Right lobe of liver (tissue), 6 donors: ENCODE measurements around the gene THSD7A. TPM values are rescaled to one million over a fixed set of nuclear protein-coding genes. Genes with fewer than 3 reads are reported as not detected.

ENCODE experiments used
- ATAC-seq, 4 donors: fragments of 200-7000 bp; cut with Tn5 transposase; one replicate each; pipeline ENCODE4 v1.9.1; 2020; ENCODE audit warnings: mild to moderate bottlenecking in 4 of 4, moderate library complexity in 4 of 4
- DNase-seq, 3 donors: peaks; one replicate each; pipeline ENCODE4 v3.0.0-alpha.2; 2020
- H3K27ac ChIP-seq, 3 donors: fragments of 200-600 bp; one replicate each; pipeline ENCODE4 v1.8.0; 2022
- H3K27me3 ChIP-seq, 2 donors: fragments of 200-600 bp; one replicate each; pipeline ENCODE4 v1.8.0; 2022
- H3K36me3 ChIP-seq, 4 donors: fragments of 200-600 bp; sonication (generic) in 1 of 4; one replicate each; pipeline versions ENCODE4 v1.5.1 to v1.8.0; 2017 to 2022; ENCODE audit warnings: control low read depth in 1 of 4
- H3K4me1 ChIP-seq, 4 donors: fragments of 200-600 bp; sonication (generic) in 1 of 4; one replicate each; pipeline versions ENCODE4 v1.5.1 to v1.8.0; 2017 to 2022; ENCODE audit warnings: control low read depth in 1 of 4
- H3K4me3 ChIP-seq, 3 donors: fragments of 200-600 bp; one replicate each; pipeline ENCODE4 v1.8.0; 2022
- H3K9me3 ChIP-seq, 4 donors: fragments of 200-600 bp; sonication (generic) in 1 of 4; one replicate each; pipeline versions ENCODE4 v1.5.1 to v1.8.0; 2017 to 2022; ENCODE audit warnings: control low read depth in 1 of 4
- POLR2A ChIP-seq: fragments of 450-650 bp; IDR thresholded peaks from one replicate; pipeline ENCODE4 v1.6.1; 2017; ENCODE audit warnings: antibody characterized with exemption, mild to moderate bottlenecking
- WGBS: methylation state at CpG from one replicate; pipeline ENCODE4 v1.1.6; 2018; ENCODE audit warnings: low coverage, low lambda C conversion rate; ENCODE audit not compliant: insufficient coverage; ENCODE audit errors: missing lambda C conversion rate; 5-methylcytosine and 5-hydroxymethylcytosine counted together
- intact Hi-C, 2 donors: fragments of 100-400 bp; cut with DNase I; formaldehyde crosslinking; loops; one replicate each; pipeline versions ENCODE4 v1.11.2 to v1.14.1; 2022
- total RNA-seq, 6 experiments: library from RNA; depleted of rRNA in 2 of 6; stranded (reverse); fragments of >200 nt in 2 of 6; fragmentation: NEBNext Ultra II Directional in 3 of 6; extraction: Animal tissue kit (Norgen Biotek cat#: 25700) in 3 of 6; gene quantifications; one replicate each; pipeline versions ENCODE4 v1.1.0 to v1.2.4, GENCODE V29; 2016 to 2023
- TF ChIP-seq, protein P1 (sequence below), 4 donors: fragments of 200-600 bp in 3 of 4; fragments of 450-650 bp in 1 of 4; IDR thresholded peaks; one replicate each; pipeline versions ENCODE4 v1.5.1 to v1.8.0; 2016 to 2022; ENCODE audit warnings: antibody characterized with exemption in 4 of 4, mild to moderate bottlenecking in 2 of 4
- donor health status: DM: no; HTN: yes; CAD: no.
- donor health status: DM: no; HTN: no; CAD: no.
- donor health status: DM: no; HTN: no; CAD: no.
- donor health status: DM: no; HTN: yes; CAD: no.
- donor health status: DM: no; HTN: yes; CAD: no.

THSD7A gene
- total RNA-seq, 6 experiments from 2014 or later: 1.1 to 2.5 (median 1.4) TPM

DNA sequence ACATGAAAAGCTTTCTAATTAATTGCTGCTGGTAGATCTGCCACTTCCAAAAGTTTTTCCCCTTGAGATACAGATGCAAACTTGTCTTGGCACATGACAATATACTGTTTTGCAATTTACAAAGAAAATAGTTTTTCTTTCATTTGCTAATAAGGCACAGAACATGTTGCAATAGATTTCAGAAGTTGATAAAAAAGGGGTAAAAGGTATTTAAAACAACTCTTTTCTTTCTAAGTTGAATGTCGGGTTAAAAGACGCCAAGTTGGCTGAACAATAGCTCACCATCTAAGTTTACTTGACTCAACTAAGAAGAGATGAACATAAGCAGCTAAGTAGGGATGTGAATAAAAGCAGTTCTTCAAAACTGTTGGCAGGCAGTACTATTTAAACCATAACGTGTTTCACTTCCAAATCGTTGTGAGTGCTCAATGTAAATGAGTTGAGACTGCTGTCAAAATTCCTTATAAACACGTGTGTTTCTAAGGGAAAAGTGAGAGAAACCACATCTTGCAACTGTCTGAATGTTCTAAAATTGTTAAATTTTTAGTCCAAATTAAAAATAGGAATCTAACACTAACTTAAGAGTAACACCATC is 14.5 kb upstream of the THSD7A start:
- DNase-seq (no peak), ATAC-seq (no peak)
- no peak for TF ChIP-seq POLR2A
- TF ChIP-seq, protein P1, sequence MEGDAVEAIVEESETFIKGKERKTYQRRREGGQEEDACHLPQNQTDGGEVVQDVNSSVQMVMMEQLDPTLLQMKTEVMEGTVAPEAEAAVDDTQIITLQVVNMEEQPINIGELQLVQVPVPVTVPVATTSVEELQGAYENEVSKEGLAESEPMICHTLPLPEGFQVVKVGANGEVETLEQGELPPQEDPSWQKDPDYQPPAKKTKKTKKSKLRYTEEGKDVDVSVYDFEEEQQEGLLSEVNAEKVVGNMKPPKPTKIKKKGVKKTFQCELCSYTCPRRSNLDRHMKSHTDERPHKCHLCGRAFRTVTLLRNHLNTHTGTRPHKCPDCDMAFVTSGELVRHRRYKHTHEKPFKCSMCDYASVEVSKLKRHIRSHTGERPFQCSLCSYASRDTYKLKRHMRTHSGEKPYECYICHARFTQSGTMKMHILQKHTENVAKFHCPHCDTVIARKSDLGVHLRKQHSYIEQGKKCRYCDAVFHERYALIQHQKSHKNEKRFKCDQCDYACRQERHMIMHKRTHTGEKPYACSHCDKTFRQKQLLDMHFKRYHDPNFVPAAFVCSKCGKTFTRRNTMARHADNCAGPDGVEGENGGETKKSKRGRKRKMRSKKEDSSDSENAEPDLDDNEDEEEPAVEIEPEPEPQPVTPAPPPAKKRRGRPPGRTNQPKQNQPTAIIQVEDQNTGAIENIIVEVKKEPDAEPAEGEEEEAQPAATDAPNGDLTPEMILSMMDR (IDR thresholded peaks at IDR 0.05): no peak
- H3K4me3 ChIP-seq: no peak overlapping the region
- WGBS: 30% methylated on average over 5 of the region's 5 CpGs
- no peak overlapping the region for H3K27ac ChIP-seq
- H3K4me1 ChIP-seq: peaks cover 0 to 5% (median 0%) of the 10 kb centered on the region in 4 donors
- no peaks in the 10 kb centered on the region for H3K27me3 ChIP-seq
- intact Hi-C loops: no loop called here
- H3K36me3 ChIP-seq: no peaks in the 10 kb centered on the region
- no peaks in the 10 kb centered on the region for H3K9me3 ChIP-seq

- Histone ChIP-seq H3K27ac (no peak overlapping the region), H3K27me3 (no peaks in the 10 kb centered on the region), H3K4me3 (no peak overlapping the region), H3K4me1 (peaks cover 0 to 5% (median 0%) of the 10 kb centered on the region in 4 donors), H3K36me3 (no peaks in the 10 kb centered on the region), H3K9me3 (no peaks in the 10 kb centered on the region)
- ATAC-seq: no peak
- TF ChIP-seq, protein P1 (IDR thresholded peaks at IDR 0.05): no peak
- no peak for DNase-seq
- intact Hi-C loops: no loop called here
- 33% methylated on average over 1 of the region's 1 CpG for whole genome bisulfite sequencing
Observed at GRCh38 chr7:11843113-11843765, 11.2 kb upstream of the THSD7A start.

DNA sequence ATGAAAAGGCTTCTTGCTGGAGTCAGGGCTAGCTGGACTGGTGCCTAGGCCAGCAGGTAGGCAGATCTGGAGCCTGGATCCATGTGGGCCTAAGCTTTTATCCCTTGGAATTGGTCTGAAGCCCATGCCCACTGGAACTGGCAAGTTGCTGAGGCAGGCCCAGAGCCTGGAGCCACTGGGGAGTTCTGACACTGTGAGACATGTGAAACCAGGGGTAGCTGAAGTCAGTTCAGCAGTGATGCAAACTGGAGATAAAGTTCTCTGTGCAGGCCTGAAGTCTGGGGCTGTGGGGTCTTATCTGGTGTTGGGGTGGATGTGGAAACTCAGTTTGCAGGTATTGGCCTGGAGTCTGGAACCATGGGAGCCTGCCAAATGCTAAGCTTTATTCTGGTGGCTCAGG is 9.7 kb upstream of the THSD7A start:
- intact Hi-C loops: no loop called here
- Histone ChIP-seq H3K27ac (no peak overlapping the region), H3K36me3 (no peaks in the 10 kb centered on the region), H3K4me1 (peaks cover 0 to 5% (median 0%) of the 10 kb centered on the region in 4 donors), H3K4me3 (no peak overlapping the region), H3K27me3 (no peaks in the 10 kb centered on the region), H3K9me3 (no peaks in the 10 kb centered on the region)
- ATAC-seq (no peak), DNase-seq (no peak)
- TF ChIP-seq, protein P1 (IDR thresholded peaks at IDR 0.05): no peak
- TF ChIP-seq POLR2A: no peak

GRCh38 chr7:11835260-11835659 is 3.3 kb upstream of the THSD7A start:
- intact Hi-C loops: no loop called here
- no peak overlapping the region for H3K4me3 ChIP-seq
- no peak overlapping the region for H3K27ac ChIP-seq
- no peaks in the 10 kb centered on the region for H3K27me3 ChIP-seq
- H3K36me3 ChIP-seq: no peaks in the 10 kb centered on the region
- ATAC-seq: no peak
- no peaks in the 10 kb centered on the region for H3K9me3 ChIP-seq
- no peaks in the 10 kb centered on the region for H3K4me1 ChIP-seq
- no peak for DNase-seq
- TF ChIP-seq, protein P1 (IDR thresholded peaks at IDR 0.05): peak; percentile 41 to 53 (median 52)
- TF ChIP-seq POLR2A: no peak
